Measurements from ENCODE around the gene CARS1.
"Not testable (repeated sequence)": the region's sequence is repeated elsewhere in the genome, so short reads cannot be mapped to it uniquely, and the experiment has no call there.

Gene CARS1

DNA sequence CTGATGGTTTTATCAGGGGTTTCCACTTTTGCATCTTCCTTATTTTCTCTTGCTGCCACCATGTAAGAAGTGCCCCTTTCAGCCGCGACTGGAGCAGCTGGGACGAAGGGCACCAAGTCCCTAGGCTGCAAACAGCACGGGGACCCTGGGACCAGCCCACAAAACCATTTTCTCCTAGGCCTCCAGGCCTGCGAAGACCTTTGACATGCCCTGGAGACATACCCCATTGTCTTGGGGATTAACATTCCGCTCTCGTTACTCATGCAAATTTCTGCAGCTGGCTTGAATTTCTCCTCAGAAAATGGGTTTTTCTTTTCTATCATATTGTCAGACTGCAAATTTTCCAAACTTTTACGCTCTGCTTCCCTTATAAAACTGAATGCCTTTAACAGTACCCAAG, 6.7 kb upstream of the CARS1 start:
- not testable (repeated sequence) for DNase-seq (ENCODE audit: low spot score)

- DNase-seq (ENCODE audit: low spot score) = not testable (repeated sequence)
Measured at GRCh38 chr11:3063432-3063831, 6.2 kb upstream of the CARS1 start.

DNA sequence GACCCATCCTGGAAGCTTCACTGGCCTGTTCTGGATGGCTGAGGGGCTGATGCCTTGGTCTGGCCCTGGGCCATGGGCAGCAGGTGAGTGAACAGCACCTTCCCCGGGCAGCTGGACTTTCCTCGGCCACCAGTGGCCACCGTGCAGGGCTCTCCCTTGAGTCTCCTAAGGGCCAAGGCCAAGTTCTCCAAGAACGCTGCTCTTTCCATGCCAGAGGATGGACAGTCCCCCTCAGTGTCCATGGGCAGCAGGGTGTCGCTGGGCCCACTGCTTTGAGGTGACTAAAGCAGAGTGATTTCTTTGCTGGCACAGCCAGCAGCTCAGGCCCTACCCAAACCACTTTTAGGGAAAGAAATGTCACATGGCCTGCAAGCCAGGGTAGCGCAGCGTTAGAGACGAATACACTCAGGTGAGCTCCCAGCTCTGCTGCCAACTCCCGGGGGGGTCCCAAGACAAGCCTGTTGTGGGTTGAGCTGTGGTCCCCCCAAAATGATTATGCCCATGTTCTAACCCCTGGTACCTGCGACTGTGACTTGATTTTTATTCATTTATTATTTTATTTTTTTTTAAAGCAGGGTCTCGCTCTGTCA, 3.3 kb upstream of the CARS1 start:
- DNase-seq (ENCODE audit: low spot score) = no peak

- no peak for DNase-seq (ENCODE audit: low spot score)
Measured at GRCh38 chr11:3058753-3059664, 1.8 kb upstream of the CARS1 start.

- no peak for DNase-seq (ENCODE audit: low spot score)
Measured at GRCh38 chr11:3056296-3057068, 741 bp downstream of the CARS1 start.

- DNase-seq (ENCODE audit: low spot score) = no peak
Measured at GRCh38 chr11:3055891-3056290, 1.3 kb downstream of the CARS1 start.

- no peak for DNase-seq (ENCODE audit: low spot score)
Measured at GRCh38 chr11:3052567-3052966, 4.7 kb downstream of the CARS1 start.

DNA sequence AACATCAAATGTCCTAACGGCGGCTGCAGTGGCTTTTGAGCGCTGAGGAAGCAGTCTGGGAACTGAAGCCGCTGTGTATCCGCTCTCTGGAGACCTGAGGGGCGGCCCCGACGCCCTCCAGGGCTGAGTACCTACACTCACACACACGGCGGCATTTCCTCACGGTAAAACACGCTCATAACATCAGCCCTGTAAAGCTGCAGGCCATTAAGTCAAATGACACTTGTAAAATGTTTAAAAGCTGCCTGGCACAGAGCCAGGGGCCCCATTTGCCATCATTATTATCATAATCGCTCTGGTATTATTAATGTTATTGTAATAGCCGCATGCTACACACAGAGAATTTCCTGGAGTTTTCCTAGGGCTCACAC, 5.1 kb downstream of the CARS1 start:
- DNase-seq (ENCODE audit: low spot score) = no peak

DNA sequence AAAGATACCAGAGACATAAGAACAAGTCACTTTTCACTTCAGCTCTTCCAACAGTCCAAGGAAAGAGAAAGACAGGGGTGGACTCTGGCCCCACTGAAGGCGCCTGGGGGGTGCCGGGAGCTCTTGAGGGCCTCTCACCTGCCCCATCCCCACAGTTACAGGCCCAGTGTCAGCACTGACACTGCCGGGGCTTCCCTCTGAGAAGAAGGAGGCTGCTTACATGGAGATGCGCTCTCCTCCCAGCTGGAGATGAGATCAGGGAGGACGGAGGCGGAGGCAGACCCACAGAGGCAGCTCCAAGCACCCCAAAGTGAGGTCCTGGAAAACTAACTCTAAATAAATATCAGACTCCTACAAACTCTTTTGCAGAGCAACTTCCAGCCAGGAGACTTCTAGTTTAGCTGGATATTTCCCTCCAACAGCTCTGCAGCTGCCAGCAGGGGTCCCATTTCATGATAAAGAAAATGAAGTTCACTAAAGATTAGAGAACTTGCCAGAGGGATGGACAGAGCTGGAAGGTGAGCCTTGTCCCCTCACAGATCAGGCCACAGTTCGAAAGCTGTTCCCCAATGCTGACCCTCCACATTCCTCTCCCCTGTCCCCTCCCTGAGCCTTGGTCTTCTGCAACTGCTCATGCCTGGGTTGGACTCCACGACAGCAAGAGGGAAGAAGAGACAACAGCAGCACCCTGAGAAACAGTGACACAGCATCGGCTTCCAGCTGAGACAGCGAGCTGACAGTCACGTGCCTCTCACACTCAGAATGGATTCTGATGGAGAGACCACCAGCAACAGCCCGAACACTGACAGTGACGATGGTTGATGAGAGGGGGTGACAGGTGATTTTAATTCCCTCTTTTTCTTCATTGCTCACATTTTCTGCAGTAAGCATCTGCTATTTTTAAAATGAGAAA, 5.8 kb downstream of the CARS1 start:
- DNase-seq (ENCODE audit: low spot score) = no peak

DNA sequence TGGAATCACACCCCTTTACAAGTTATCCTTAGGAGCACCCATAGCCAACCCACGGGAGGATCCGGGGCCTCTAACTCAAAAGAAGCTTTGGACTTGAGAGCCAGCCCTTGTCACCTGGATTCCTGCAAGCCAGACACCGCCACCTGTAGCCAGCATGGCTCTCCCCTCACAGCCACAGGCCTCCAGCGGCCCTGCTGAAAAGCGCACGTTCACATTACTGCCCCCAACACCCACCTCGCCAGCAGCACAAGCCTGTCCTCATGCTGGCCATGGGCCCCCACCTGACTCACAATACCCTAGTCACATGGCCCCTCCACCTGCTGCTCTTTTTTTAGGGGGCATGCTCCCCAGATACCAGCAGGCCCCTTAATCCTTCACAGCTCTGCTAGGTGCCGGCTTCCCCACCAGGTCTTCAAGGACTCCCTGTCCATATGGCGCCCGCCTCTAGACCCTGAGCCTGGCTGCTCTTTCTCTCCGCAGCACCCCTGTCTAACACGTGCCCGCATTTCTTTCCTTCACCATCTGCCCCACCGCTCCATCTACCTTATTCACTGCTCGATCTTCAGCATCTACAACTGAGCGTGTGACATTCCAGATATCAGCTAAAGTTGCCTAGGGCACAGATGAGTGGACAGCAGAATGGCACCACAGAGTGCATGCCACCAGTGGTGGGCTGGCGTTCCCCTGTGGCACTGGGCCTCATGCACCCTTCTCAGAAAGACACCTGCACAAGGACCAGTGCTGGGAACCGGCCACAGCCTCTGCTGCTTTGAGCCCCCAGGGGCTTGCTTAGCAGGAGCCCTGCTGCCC, 6.6 kb downstream of the CARS1 start:
- no peak for DNase-seq (ENCODE audit: low spot score)

GRCh38 chr11:3049430-3050243, 7.6 kb downstream of the CARS1 start:
- no peak for DNase-seq (ENCODE audit: low spot score)

DNA sequence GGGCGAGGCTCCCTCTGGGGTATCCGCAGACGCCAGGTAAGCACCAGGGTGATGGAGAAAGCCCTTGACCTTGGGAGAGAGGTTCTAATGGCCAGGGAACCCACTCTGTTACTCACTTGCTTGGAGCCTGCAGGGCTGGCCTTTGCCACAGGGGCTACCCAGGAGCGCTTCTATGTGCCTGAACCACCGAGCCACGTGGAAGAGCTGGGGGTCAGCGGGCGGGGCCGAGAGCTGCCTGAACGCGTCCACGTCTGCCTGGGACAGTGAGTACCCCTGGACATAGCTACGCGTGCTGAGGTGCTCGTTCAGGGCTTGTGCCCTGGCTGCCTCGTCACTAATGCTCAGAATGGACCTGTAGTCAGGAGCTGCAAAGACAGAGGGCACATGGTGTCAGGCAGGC, 9.6 kb downstream of the CARS1 start:
- no peak for DNase-seq (ENCODE audit: low spot score)

GRCh38 chr11:3046641-3047040, 10.6 kb downstream of the CARS1 start:
- no peak for DNase-seq (ENCODE audit: low spot score)

DNA sequence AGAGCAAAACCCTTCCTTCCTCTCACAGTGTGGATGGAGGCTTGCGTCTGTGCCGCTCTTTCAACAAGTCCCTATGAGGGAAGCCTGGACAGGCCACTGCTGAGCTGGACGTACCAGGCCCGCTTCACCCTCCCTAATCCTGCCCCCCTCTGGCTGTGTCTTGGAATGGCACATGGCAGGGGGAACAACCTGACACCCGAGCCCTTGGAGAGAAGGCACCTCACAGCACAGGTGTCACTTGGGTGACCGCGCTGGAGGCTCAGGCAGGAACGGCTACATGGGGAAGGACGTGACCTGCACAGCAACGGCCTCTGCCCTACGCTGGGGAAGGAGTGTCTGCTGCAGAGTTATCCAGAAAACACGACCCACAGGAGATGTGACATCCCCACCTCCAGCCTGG, 11.0 kb downstream of the CARS1 start:
- DNase-seq (ENCODE audit: low spot score) = no peak

GRCh38 chr11:3044915-3045314, 12.3 kb downstream of the CARS1 start:
- no peak for DNase-seq (ENCODE audit: low spot score)

DNA sequence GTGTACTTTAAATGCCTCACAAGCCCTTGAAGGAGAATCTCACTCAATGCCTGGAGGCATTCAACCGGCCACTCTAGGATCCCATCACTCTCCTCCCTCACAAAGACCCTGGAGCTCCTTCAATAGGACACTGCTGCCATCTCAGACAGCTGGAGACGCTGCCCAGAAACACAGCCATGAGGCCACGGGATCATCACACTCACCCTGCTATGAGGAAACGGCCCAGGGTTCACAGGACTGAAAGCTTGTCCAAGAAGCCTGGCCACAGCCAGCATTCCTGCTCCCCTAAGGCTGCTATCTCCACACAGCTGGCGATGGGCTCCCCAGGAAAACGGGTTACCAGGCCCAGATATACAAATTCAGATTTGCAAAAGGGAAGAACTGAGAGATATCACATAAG, 13.2 kb downstream of the CARS1 start:
- DNase-seq (ENCODE audit: low spot score) = no peak

- DNase-seq (ENCODE audit: low spot score) = no peak
Measured at GRCh38 chr11:3043315-3043871, 13.8 kb downstream of the CARS1 start.

DNA sequence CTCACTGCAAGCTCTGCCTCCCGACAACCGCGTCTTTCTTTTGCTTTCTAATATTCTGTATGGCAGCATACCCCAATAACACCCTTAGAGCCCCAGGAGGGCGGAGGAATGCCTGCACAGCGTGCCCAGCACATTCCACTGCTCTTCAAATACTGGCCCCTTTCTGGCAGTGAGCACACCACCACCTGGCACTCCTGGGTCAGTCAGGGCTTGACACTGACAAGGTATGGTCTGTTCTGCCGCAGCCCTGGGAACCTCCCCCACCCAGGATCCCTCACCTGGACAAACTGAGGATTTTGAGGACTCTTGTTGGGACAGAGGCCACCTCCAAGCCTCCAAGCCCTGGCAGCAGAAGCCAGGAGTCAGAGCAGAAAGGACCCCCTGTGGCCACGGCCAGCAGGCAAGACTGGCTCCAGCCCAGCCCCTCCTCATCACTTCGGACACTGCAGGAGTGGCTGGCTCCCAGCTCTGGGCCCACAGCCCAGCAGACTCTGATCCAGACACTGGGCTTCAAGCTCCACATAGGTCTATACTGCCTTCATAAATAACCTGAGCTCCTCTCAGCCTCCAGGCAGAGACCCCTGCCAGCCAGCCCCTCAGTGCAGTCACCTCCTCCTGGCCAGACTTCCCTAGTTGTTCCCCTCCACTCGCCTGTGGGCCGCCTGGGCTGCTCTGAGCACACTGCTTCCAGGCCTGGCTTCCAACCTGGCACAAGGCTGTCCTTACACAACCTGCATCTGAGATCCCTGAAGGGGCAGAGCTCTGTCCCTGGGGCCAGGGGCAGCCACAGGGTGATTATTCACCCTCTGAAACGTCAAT, 14.5 kb downstream of the CARS1 start:
- no peak for DNase-seq (ENCODE audit: low spot score)

All from SK-N-DZ (cell line).